ENCODE data around the gene SLX9.
A peak's percentile ranks its signal among the peaks of the same experiment; 100 is the strongest.
"Not testable (repeated sequence)": the region's sequence is repeated elsewhere in the genome, so short reads cannot be mapped to it uniquely, and the experiment has no call there.

SLX9 gene

GRCh38 chr21:44960141-44961092 lies 20.6 kb downstream of the SLX9 start:
- DNase-seq (ENCODE audit: low spot score): no peak

GRCh38 chr21:44962403-44962966 lies 22.7 kb downstream of the SLX9 start:
- peak; percentile 63 for DNase-seq (ENCODE audit: low spot score)

- DNase-seq (ENCODE audit: low spot score): no peak
Observed at GRCh38 chr21:44964381-44964780, 24.6 kb downstream of the SLX9 start.

GRCh38 chr21:44965251-44966022 lies 25.6 kb downstream of the SLX9 start:
- no peak for DNase-seq (ENCODE audit: low spot score)

GRCh38 chr21:44966135-44967081 lies 26.6 kb downstream of the SLX9 start:
- no peak for DNase-seq (ENCODE audit: low spot score)

- no peak for DNase-seq (ENCODE audit: low spot score)
Observed at GRCh38 chr21:44967082-44968047, 27.5 kb downstream of the SLX9 start.

GRCh38 chr21:44969066-44969670 lies 29.3 kb downstream of the SLX9 start:
- no peak for DNase-seq (ENCODE audit: low spot score)

- peak; percentile 79 for DNase-seq (ENCODE audit: low spot score)
Observed at GRCh38 chr21:44969931-44970755, 30.3 kb downstream of the SLX9 start.

GRCh38 chr21:44970766-44971671 lies 31.2 kb downstream of the SLX9 start:
- DNase-seq (ENCODE audit: low spot score): no peak

- DNase-seq (ENCODE audit: low spot score): no peak
Observed at GRCh38 chr21:44971672-44971995, 31.8 kb downstream of the SLX9 start.

- DNase-seq (ENCODE audit: low spot score): no peak
Observed at GRCh38 chr21:44972301-44972814, 32.5 kb downstream of the SLX9 start.

- no peak for DNase-seq (ENCODE audit: low spot score)
Observed at GRCh38 chr21:44972821-44973220, 33.0 kb downstream of the SLX9 start.

- DNase-seq (ENCODE audit: low spot score): no peak
Observed at GRCh38 chr21:44973598-44973997, 33.8 kb downstream of the SLX9 start.

- DNase-seq (ENCODE audit: low spot score): no peak
Observed at GRCh38 chr21:44974676-44975075, 34.8 kb downstream of the SLX9 start.

GRCh38 chr21:44975720-44976555 lies 36.1 kb downstream of the SLX9 start:
- no peak for DNase-seq (ENCODE audit: low spot score)

GRCh38 chr21:44976556-44977393 lies 36.9 kb downstream of the SLX9 start:
- not testable (repeated sequence) for DNase-seq (ENCODE audit: low spot score)
